Neural progenitor cell (in vitro differentiated cells): ENCODE results near the gene IL6ST. TPM values are rescaled to one million over a fixed set of nuclear protein-coding genes. Genes with fewer than 3 reads are reported as not detected.

ENCODE experiments used
- DNase-seq: peaks from one replicate; pipeline ENCODE4 v3.0.0-alpha.2; 2016; ENCODE audit warnings: low spot score
- H2AFZ ChIP-seq: fragments of 200-600 bp; sonication (generic); replicated peaks from 2 replicates; pipeline ENCODE4 v1.6.1; 2016; ENCODE audit warnings: antibody characterized with exemption
- H3F3A ChIP-seq: fragments of 200-600 bp; sonication (generic); 2 replicates; pipeline ENCODE4 v1.6.1; 2016; ENCODE audit warnings: antibody characterized with exemption, low read depth
- H3K27ac ChIP-seq: fragments of 200-600 bp; sonication (generic); 2 replicates; pipeline ENCODE4 v1.5.1; 2016; ENCODE audit warnings: mild to moderate bottlenecking
- H3K27me3 ChIP-seq: fragments of 200-600 bp; sonication (generic); 2 replicates; pipeline ENCODE4 v1.6.1; 2016; ENCODE audit warnings: mild to moderate bottlenecking, moderate library complexity
- H3K36me3 ChIP-seq: fragments of 200-600 bp; sonication (generic); 2 replicates; pipeline ENCODE4 v1.5.1; 2016
- H3K4me1 ChIP-seq: fragments of 200-600 bp; sonication (generic); 2 replicates; pipeline ENCODE4 v1.6.1; 2016; ENCODE audit warnings: mixed run types
- H3K4me2 ChIP-seq: fragments of 200-600 bp; sonication (generic); 2 replicates; pipeline ENCODE4 v1.6.1; 2016
- H3K4me3 ChIP-seq: fragments of 200-600 bp; sonication (generic); 2 replicates; pipeline ENCODE4 v1.5.1; 2016
- H3K79me2 ChIP-seq: fragments of 200-600 bp; sonication (generic); 2 replicates; pipeline ENCODE4 v1.6.1; 2016; ENCODE audit warnings: low read depth
- H3K9ac ChIP-seq: fragments of 200-600 bp; sonication (generic); 2 replicates; pipeline ENCODE4 v1.6.1; 2016
- H3K9me3 ChIP-seq: fragments of 200-600 bp; sonication (generic); 2 replicates; pipeline ENCODE4 v1.5.1; 2016; ENCODE audit warnings: low read depth
- H4K20me1 ChIP-seq: fragments of 200-600 bp; sonication (generic); 2 replicates; pipeline ENCODE4 v1.6.1; 2016; ENCODE audit warnings: low read depth
- H3K27ac Mint-ChIP-seq: 3 replicates; pipeline ENCODE4 v1.8.0; 2021; ENCODE audit warnings: mixed read lengths
- H3K27me3 Mint-ChIP-seq: 2 replicates; pipeline ENCODE4 v1.8.0; 2022; ENCODE audit warnings: low read depth, mild to moderate bottlenecking, inconsistent platforms, moderate library complexity, mixed read lengths; ENCODE audit not compliant: insufficient read depth
- H3K36me3 Mint-ChIP-seq: 3 replicates; pipeline ENCODE4 v1.8.0; 2021; ENCODE audit warnings: mixed read lengths
- H3K4me1 Mint-ChIP-seq: 3 replicates; pipeline ENCODE4 v1.8.0; 2021; ENCODE audit warnings: mixed read lengths
- H3K4me3 Mint-ChIP-seq: 3 replicates; pipeline ENCODE4 v1.8.0; 2021; ENCODE audit warnings: mild to moderate bottlenecking, moderate library complexity, mixed read lengths
- H3K9me3 Mint-ChIP-seq: 3 replicates; pipeline ENCODE4 v1.8.0; 2020; ENCODE audit warnings: mixed read lengths
- CTCF ChIP-seq: fragments of 200-600 bp; sonication (generic); IDR thresholded peaks from 2 replicates; pipeline ENCODE4 v1.5.1; 2017; ENCODE audit warnings: antibody characterized with exemption, mild to moderate bottlenecking
- EZH2 ChIP-seq: fragments of 200-600 bp; sonication (generic); IDR thresholded peaks from 2 replicates; pipeline ENCODE4 v1.6.1; 2017; ENCODE audit warnings: antibody characterized with exemption, mild to moderate bottlenecking, moderate library complexity
- EZH2phosphoT487 ChIP-seq: fragments of 200-600 bp; sonication (generic); IDR thresholded peaks from 2 replicates; pipeline ENCODE4 v1.6.1; 2017; ENCODE audit warnings: antibody characterized with exemption
- total RNA-seq: library from RNA; depleted of rRNA; stranded (reverse); fragments of >200 nt; gene quantifications from 2 replicates; pipeline ENCODE4 v1.2.3, GENCODE V29; 2015; ENCODE audit warnings: low replicate concordance

The IL6ST gene
- total RNA-seq, 1 donor from 2014 or later, result 54.6 TPM

GRCh38 chr5:55925181-55925580 lies 69.6 kb downstream of the IL6ST start:
- no peaks in the 10 kb centered on the region for H3K4me1 ChIP-seq
- Mint-ChIP-seq H3K36me3 (no peaks in the 10 kb centered on the region), H3K4me3 (no peak overlapping the region), H3K9me3 (no peaks in the 10 kb centered on the region), H3K27me3 (peaks cover 4% of the 10 kb centered on the region), H3K27ac (no peak overlapping the region), H3K4me1 (peaks cover 9% of the 10 kb centered on the region)
- DNase-seq, result no peak
- H3K36me3 ChIP-seq, result no peaks in the 10 kb centered on the region
- no peaks in the 10 kb centered on the region for H3K9me3 ChIP-seq
- H3K4me3 ChIP-seq, result no peak overlapping the region
- H3K27ac ChIP-seq, result no peak overlapping the region
- no peak overlapping the region for H3K4me2 ChIP-seq
- no peaks in the 10 kb centered on the region for H4K20me1 ChIP-seq
- no peaks in the 10 kb centered on the region for H3F3A ChIP-seq
- H3K79me2 ChIP-seq, result no peaks in the 10 kb centered on the region
- no peak overlapping the region for H3K9ac ChIP-seq
- no peak overlapping the region for H2AFZ ChIP-seq
- no peaks in the 10 kb centered on the region for H3K27me3 ChIP-seq
- no peak for TF ChIP-seq EZH2
- no peak for TF ChIP-seq CTCF
- no peak for TF ChIP-seq EZH2phosphoT487

- TF ChIP-seq CTCF (no peak), EZH2 (no peak)
- Histone ChIP-seq H3K9ac (no peak overlapping the region), H3F3A (no peaks in the 10 kb centered on the region), H3K36me3 (no peaks in the 10 kb centered on the region), H3K27ac (no peak overlapping the region), H3K79me2 (no peaks in the 10 kb centered on the region), H2AFZ (no peak overlapping the region), H3K27me3 (no peaks in the 10 kb centered on the region), H3K4me2 (no peak overlapping the region), H3K4me3 (no peak overlapping the region), H4K20me1 (no peaks in the 10 kb centered on the region), H3K9me3 (no peaks in the 10 kb centered on the region), H3K4me1 (no peaks in the 10 kb centered on the region)
- H3K9me3 Mint-ChIP-seq, result no peaks in the 10 kb centered on the region
- peaks cover 5% of the 10 kb centered on the region for H3K27me3 Mint-ChIP-seq
- H3K4me3 Mint-ChIP-seq, result no peak overlapping the region
- H3K36me3 Mint-ChIP-seq, result no peaks in the 10 kb centered on the region
- DNase-seq, result no peak
- peaks cover 9% of the 10 kb centered on the region for H3K4me1 Mint-ChIP-seq
- H3K27ac Mint-ChIP-seq, result no peak overlapping the region
Observed at GRCh38 chr5:55924744-55925143, 70.0 kb downstream of the IL6ST start.

GRCh38 chr5:55923865-55924500 lies 70.8 kb downstream of the IL6ST start:
- no peaks in the 10 kb centered on the region for H4K20me1 ChIP-seq
- no peaks in the 10 kb centered on the region for H3K36me3 ChIP-seq
- H3K4me2 ChIP-seq, result no peak overlapping the region
- Mint-ChIP-seq H3K36me3 (no peaks in the 10 kb centered on the region), H3K27me3 (peaks cover 9% of the 10 kb centered on the region), H3K4me3 (no peak overlapping the region), H3K9me3 (no peaks in the 10 kb centered on the region), H3K27ac (peak overlapping the region; percentile 69), H3K4me1 (peaks cover 9% of the 10 kb centered on the region)
- no peak overlapping the region for H3K27ac ChIP-seq
- H2AFZ ChIP-seq, result no peak overlapping the region
- H3F3A ChIP-seq, result no peaks in the 10 kb centered on the region
- H3K9me3 ChIP-seq, result no peaks in the 10 kb centered on the region
- H3K9ac ChIP-seq, result no peak overlapping the region
- no peak for DNase-seq
- H3K27me3 ChIP-seq, result no peaks in the 10 kb centered on the region
- no peaks in the 10 kb centered on the region for H3K79me2 ChIP-seq
- H3K4me1 ChIP-seq, result no peaks in the 10 kb centered on the region
- TF ChIP-seq EZH2 (no peak), EZH2phosphoT487 (no peak), CTCF (no peak)
- H3K4me3 ChIP-seq, result no peak overlapping the region
